Thyroid gland (tissue), 4 donors: Measurements from ENCODE around the gene ARID4B.

Experiments used
- POLR2A ChIP-seq, 2 donors: fragments of 450-650 bp; IDR thresholded peaks; one replicate each; pipeline ENCODE4 v1.6.1; 2017; ENCODE audit warnings: antibody characterized with exemption in 2 of 2, mild to moderate bottlenecking in 2 of 2, moderate library complexity in 1 of 2
- TF ChIP-seq, protein P1 (sequence below), 6 experiments: fragments of 200-600 bp in 3 of 6; fragments of 450-650 bp in 3 of 6; sonication (generic) in 3 of 6; IDR thresholded peaks; one replicate each; pipeline ENCODE4 v1.5.1; 2016 to 2019; ENCODE audit warnings: antibody characterized with exemption in 6 of 6, mild to moderate bottlenecking in 2 of 6, inconsistent platforms in 1 of 6, moderate library complexity in 1 of 6

DNA sequence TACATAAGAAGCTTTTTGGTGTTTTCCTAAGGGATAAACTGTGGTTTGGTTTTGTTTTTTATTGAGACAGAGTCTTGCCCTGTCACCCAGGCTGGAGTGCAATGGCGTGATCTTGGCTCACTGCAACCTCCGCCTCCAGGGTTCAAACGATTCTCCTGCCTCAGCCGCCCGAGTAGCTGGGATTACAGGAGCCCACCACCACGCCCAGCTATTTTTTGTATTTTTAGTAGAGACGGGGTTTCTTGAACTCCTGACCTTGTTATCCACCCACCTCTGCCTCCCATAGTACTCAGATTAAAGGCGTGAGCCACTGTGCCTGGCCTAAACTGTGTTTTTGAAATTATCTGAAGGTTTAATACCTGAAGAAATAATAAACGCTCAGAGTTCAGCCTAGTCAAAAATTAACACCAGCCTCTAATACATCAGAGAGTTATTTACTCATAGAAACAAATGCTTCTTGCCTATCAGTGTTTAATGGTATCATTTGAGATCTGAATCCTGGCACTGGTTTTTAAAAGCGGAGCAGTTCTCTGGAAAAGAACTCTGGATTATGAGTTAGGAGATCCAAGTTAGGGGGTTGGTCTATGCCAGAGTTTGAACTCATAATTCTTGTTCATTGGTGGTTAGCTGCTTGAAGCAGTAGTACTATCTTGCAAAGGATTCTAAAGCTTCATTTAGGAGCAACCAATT, 28.7 kb downstream of the ARID4B start:
- TF ChIP-seq, protein P1, sequence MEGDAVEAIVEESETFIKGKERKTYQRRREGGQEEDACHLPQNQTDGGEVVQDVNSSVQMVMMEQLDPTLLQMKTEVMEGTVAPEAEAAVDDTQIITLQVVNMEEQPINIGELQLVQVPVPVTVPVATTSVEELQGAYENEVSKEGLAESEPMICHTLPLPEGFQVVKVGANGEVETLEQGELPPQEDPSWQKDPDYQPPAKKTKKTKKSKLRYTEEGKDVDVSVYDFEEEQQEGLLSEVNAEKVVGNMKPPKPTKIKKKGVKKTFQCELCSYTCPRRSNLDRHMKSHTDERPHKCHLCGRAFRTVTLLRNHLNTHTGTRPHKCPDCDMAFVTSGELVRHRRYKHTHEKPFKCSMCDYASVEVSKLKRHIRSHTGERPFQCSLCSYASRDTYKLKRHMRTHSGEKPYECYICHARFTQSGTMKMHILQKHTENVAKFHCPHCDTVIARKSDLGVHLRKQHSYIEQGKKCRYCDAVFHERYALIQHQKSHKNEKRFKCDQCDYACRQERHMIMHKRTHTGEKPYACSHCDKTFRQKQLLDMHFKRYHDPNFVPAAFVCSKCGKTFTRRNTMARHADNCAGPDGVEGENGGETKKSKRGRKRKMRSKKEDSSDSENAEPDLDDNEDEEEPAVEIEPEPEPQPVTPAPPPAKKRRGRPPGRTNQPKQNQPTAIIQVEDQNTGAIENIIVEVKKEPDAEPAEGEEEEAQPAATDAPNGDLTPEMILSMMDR (IDR thresholded peaks at IDR 0.05): no peak
- no peak for TF ChIP-seq POLR2A (IDR thresholded peaks at IDR 0.05)
